GM04504 (cell line): ENCODE results near the gene SMTNL2.
"Not testable (repeated sequence)": the region's sequence is repeated elsewhere in the genome, so short reads cannot be mapped to it uniquely, and the experiment has no call there.

Experiments used
- DNase-seq: peaks from one replicate; pipeline ENCODE4 v3.0.0-alpha.2; 2012; ENCODE audit warnings: low read depth

The SMTNL2 gene

GRCh38 chr17:4635823-4636375, 51.6 kb downstream of the SMTNL2 start:
- no peak for DNase-seq

- DNase-seq: no peak
Observed at GRCh38 chr17:4636474-4637100, 52.3 kb downstream of the SMTNL2 start.

GRCh38 chr17:4638766-4639165, 54.4 kb downstream of the SMTNL2 start:
- not testable (repeated sequence) for DNase-seq

GRCh38 chr17:4639301-4640059, 55.2 kb downstream of the SMTNL2 start:
- DNase-seq: not testable (repeated sequence)

- DNase-seq: not testable (repeated sequence)
Observed at GRCh38 chr17:4640569-4641188, 56.4 kb downstream of the SMTNL2 start.

- no peak for DNase-seq
Observed at GRCh38 chr17:4641297-4642195, 57.2 kb downstream of the SMTNL2 start, which contains the start of gene ALOX15. ALOX15 (minus strand) TSS chr17:4641678; CDS start chr17:4641651, 27 bp downstream.

GRCh38 chr17:4642286-4642685, 58.0 kb downstream of the SMTNL2 start:
- no peak for DNase-seq

GRCh38 chr17:4643676-4644075, 59.3 kb downstream of the SMTNL2 start:
- DNase-seq: no peak

- DNase-seq: no peak
Observed at GRCh38 chr17:4645642-4646041, 61.3 kb downstream of the SMTNL2 start.

GRCh38 chr17:4648741-4649140, 64.4 kb downstream of the SMTNL2 start:
- no peak for DNase-seq

GRCh38 chr17:4652997-4653396, 68.7 kb downstream of the SMTNL2 start:
- DNase-seq: no peak

GRCh38 chr17:4655933-4656332, 71.6 kb downstream of the SMTNL2 start:
- DNase-seq: not testable (repeated sequence)

GRCh38 chr17:4657678-4658077, 73.3 kb downstream of the SMTNL2 start:
- DNase-seq: no peak
